GM12872 (cell line): ENCODE results near the gene ABCA1.

Source experiments
- CTCF ChIP-seq: IDR thresholded peaks from 3 replicates; pipeline ENCODE4 v1.5.1; 2011; ENCODE audit warnings: low read depth, mild to moderate bottlenecking, low read length, moderate library complexity; ENCODE audit not compliant: insufficient read depth

ABCA1 gene

GRCh38 chr9:104934691-104935500 is 6.9 kb upstream of the ABCA1 start:
- TF ChIP-seq CTCF: no peak

GRCh38 chr9:104931256-104931655 is 3.3 kb upstream of the ABCA1 start:
- no peak for TF ChIP-seq CTCF

- TF ChIP-seq CTCF: no peak
Observed at GRCh38 chr9:104927216-104927911, 591 bp downstream of the ABCA1 start.

- no peak for TF ChIP-seq CTCF
Observed at GRCh38 chr9:104923740-104924139, 4.2 kb downstream of the ABCA1 start.

- no peak for TF ChIP-seq CTCF
Observed at GRCh38 chr9:104923289-104923688, 4.7 kb downstream of the ABCA1 start.

- no peak for TF ChIP-seq CTCF
Observed at GRCh38 chr9:104921067-104921741, 6.8 kb downstream of the ABCA1 start.

- TF ChIP-seq CTCF: no peak
Observed at GRCh38 chr9:104915753-104916152, 12.2 kb downstream of the ABCA1 start.
